ENCODE measurements around the gene DIABLO.
A peak's percentile ranks its signal among the peaks of the same experiment; 100 is the strongest.
"Not testable (repeated sequence)": the region's sequence is repeated elsewhere in the genome, so short reads cannot be mapped to it uniquely, and the experiment has no call there.

DIABLO gene

DNA sequence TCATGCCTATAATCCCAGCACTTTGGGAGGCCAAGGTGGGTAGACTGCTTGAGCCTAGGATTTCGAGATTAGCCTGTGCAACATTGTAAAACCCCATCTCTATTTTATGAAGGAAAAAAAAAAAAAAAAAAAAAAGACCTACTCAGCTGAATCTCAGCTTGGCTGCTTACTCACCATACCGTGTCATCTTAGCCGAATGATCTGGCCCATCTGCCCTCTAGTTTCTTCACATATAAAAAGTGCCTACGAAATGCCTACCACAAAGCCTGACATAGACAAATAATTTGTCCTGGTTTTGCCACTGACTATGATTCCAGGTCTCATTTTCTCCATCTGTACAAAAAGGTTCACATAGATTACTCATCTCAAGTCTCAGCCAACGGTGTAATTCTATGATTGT lies 10.1 kb downstream of the DIABLO start:
- DNase-seq (ENCODE audit: extremely low read depth in 1 of 2, low read depth in 1 of 2) = no peak

DNA sequence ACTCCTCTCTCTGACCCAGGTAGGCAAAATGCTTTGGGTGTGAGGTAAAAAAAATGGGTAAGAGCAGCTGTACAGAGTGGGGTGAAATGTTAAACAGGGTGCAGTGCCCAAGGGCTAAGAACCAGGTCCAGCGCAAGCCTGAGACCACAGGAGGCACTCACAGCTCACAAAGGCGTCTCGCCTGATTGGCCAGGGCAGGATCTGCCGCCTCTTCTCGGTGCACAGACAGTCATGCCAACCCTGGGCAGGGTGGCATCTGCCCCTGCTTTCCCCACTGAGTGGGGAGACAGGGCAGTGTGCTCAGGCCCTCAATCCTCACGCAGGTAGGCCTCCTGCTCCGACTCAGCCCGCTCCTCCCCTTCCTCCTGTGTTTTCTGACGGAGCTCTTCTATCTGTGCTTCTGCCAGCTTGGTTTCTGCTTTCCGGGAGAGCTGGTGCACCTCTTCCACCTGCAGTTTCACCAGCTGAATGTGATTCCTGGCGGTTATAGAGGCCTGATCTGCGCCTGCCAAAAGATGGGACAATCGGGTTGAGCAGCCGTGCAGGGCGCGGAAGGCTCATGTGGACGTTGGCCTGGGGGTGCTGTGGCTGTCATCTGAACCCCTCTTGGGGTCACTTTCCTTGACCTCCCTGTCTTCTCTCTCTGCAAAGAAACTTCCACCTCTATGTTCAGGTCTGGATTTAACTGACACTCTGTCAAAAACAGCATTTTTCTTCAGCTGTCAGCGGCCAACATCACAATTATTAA lies 17.6 kb downstream of the DIABLO start:
- no peak for DNase-seq (ENCODE audit: extremely low read depth in 1 of 2, low read depth in 1 of 2)

DNA sequence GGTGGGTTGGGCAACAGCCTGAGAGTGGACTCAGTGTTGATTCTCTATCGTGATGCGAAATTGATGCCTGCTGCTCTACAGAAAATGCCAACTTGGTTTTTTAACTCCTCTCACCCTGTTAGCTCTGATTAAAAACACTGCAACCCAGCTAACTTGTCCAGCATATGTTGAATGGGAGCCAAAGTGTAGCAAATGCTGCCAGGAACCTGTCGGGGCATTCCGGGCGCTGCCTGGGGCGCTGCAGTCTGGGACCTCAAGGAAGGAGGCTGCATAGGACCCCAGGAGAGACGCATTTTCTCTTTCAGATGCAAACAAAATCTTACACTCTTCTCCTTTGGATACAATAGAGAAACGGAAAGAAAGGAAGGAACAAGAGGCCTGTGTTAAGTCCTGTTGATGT lies 18.5 kb downstream of the DIABLO start:
- DNase-seq (ENCODE audit: extremely low read depth in 1 of 2, low read depth in 1 of 2) = no peak

DNA sequence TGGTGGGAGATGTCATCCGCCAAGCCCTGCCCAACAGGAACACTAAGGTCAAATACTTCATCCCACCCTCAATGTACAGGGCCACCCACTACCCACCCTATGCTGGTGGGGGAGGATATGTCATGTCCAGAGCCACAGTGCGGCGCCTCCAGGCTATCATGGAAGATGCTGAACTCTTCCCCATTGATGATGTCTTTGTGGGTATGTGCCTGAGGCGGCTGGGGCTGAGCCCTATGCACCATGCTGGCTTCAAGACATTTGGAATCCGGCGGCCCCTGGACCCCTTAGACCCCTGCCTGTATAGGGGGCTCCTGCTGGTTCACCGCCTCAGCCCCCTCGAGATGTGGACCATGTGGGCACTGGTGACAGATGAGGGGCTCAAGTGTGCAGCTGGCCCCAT lies 18.9 kb downstream of the DIABLO start:
- no peak for DNase-seq (ENCODE audit: extremely low read depth in 1 of 2, low read depth in 1 of 2)

DNA sequence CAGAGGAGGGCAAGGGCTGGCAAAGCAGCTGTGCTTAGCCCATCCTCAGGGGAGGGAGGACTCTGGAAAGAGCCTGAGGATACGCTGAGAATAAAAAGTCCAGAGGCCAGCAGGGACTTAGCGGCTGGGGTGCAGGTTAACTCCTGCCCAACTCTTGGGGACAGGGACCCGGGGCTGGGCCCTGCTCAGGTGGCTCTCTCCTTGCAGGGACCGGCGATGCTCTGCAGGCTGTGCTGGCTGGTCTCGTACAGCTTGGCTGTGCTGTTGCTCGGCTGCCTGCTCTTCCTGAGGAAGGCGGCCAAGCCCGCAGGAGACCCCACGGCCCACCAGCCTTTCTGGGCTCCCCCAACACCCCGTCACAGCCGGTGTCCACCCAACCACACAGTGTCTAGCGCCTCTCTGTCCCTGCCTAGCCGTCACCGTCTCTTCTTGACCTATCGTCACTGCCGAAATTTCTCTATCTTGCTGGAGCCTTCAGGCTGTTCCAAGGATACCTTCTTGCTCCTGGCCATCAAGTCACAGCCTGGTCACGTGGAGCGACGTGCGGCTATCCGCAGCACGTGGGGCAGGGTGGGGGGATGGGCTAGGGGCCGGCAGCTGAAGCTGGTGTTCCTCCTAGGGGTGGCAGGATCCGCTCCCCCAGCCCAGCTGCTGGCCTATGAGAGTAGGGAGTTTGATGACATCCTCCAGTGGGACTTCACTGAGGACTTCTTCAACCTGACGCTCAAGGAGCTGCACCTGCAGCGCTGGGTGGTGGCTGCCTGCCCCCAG lies 19.6 kb downstream of the DIABLO start:
- DNase-seq (ENCODE audit: extremely low read depth in 1 of 2, low read depth in 1 of 2) = no peak

DNA sequence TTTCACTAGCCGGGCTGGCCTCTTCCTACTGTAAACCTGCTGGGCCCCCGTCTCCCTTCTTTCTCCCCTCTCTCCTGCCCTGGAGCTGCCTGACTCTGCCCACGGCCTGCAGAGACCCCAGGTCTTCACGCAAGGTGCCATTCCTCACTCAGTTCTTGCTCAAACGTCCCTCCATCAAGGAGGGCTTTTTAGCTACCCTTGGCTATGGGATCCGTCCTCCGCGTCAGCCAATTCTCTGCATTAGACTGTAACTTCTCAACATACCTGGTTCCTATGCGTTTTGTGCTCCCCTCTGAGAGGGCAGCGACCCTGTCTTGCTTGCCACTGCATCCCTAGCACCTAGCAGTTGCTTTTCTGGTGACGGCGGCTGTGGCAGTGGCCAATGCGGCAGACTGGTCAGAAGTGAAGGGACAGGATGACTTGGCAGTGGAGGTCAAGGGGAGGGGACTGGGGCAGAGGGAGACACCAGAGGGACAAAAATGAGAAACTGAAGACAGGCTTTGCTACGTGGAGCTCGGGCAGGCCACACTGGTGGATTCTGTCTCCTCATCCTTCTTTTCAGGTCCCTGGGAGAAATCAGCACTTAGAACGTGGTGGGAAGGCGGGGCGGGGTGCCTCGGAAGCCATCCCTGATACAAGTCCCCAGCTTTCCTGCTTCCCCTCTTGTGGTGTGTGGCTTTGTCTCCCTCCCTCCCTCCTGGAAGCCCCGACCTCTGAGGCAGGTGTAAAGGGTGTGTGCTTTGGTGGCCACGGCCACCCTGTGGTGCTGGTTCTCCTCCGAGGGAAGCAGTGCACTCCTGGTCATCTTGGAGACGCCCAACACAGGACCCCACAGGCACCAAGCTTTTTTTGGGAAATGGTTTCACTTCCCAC lies 20.6 kb downstream of the DIABLO start:
- no peak for DNase-seq (ENCODE audit: extremely low read depth in 1 of 2, low read depth in 1 of 2)

DNA sequence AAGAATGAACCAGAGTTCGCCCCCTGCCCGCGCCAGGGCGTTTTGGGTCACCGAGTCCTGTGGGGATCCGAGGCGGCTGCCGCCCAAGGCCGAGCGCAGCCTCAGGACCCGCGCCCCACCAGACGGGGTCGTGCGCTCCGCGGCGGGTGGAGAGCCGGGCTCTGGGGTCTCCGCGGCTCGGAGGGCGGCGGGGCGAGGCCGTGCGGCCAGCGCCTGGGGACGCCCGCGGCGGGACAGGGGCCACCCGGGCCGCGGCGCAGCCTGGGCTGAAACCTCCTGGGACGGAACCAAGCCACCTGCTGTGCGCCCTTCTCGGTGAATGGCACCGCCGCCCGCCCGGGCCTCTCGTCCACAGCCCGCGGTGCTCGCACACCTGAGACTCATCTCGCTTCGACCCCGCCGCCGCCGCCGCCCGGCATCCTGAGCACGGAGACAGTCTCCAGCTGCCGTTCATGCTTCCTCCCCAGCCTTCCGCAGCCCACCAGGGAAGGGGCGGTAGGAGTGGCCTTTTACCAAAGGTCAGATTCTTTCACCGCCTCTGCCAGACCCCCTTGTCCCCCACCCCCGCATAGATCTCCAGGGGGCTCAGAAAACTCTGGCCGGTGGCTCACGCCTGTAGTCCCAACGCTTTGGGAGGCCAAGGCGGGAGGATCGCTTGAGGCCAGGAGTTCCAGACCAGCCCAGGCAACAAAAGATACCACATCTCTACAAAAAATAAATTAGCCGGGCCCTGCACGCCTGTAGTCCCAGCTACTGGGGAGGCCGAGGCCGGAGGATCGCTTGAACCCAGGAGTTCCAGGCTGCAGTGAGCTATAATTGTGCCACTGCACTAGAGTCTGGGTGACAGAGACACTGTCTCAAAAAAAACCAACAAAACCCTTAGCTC lies 21.4 kb downstream of the DIABLO start:
- DNase-seq (ENCODE audit: extremely low read depth in 1 of 2, low read depth in 1 of 2) = no peak

DNA sequence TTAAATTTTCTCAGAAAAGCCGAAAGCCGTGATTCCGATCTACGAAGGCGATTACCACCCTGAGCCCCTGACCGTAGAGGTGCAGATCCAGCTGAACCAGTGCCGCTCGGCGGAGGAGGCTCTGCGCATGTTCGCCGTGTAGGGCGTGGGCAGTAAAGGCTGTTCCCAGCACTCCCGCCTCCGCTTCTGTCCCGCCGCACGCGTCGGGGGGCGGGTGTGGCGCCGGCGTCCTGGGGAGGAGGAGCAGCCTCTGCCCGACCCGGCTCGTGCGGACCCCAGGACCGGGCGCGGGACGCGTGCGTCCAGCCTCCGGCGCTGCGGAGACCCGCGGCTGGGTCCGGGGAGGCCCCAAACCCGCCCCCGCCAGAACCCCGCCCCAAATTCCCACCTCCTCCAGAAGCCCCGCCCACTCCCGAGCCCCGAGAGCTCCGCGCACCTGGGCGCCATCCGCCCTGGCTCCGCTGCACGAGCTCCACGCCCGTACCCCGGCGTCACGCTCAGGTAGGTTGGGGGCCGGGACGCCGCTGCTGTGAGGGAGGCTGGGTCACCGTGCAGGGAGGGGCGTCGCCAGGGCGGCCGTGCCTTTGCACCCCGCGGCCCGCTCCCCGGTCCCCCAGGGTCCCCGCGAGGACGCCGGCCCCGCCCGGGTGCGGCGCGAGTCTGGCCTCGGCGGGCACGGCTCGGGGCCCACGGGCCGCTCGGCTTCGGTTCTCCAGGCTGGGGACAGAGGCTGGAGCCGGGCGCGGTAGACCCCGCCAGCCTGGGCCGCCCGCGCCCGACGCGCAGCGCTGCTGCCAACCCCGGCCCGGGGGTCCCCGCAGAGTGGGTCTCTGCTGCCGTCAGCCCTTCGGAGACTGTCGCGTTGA lies 22.3 kb downstream of the DIABLO start, which contains the start of gene B3GNT4:
Gene B3GNT4, plus strand, starts transcription at position 409 of the 866 bp plus-strand sequence. CDS start 910 bp downstream, outside the sequence.
- DNase-seq (ENCODE audit: extremely low read depth in 1 of 2, low read depth in 1 of 2) = peak; percentile 39 to 59

DNA sequence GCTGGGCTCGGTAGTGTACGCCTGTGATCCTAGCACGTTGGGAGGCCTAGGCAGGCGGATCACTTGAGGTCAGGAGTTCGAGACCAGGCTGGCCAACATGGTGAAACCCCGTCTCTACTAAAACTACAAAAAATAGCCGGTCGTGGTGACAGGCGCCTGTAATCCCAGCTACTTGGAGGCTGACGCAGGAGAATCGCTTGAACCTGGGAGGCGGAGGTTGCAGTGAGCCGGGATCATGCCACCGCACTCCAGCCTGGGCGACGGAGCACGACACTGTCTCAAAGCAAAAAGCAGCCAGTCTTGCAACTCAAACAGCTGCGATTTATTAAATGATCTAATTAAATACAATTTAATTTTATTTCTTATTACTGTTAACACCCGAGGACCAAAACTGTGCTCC lies 23.0 kb downstream of the DIABLO start:
- not testable (repeated sequence) for DNase-seq (ENCODE audit: extremely low read depth in 1 of 2, low read depth in 1 of 2)

DNA sequence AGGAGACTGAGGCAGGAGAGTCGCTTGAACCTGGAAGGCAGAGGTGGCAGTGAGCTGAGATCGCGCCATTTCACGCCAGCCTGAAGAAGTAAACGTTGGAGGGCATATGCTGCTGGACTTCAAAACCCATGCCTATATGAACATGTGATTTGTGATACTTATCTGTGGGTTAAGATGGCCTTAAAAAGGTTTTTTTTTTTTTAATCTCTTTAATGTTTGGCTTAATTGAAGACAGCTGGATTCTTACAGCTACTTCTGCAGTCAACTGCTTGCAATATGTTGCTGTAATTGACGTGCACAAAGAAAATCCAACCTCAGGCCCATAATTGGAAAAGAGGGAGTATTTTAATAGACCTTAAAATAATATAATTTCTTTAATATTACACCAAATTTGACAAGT lies 23.8 kb downstream of the DIABLO start:
- DNase-seq (ENCODE audit: extremely low read depth in 1 of 2, low read depth in 1 of 2) = no peak

DNA sequence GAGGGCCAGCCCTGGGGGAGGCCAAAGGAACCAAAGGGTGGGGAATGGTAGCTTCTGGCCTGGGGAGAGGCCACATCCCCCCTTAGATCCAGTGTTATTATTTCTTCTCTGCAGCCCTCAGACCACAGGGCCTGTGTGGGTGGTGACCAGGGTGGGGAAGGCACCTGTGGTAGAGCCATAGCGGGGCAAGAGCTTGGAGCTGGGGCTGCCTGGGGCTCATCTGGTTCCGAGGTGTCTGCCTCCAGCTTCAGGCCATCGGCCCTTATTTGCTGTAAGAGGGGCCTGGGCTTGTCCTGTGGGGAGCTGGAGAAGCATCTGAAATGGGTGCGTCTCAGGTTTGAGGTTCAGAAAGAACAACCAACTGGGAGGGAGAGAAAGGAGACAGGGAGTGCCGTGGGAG lies 24.5 kb downstream of the DIABLO start:
- DNase-seq (ENCODE audit: extremely low read depth in 1 of 2, low read depth in 1 of 2) = no peak

DNA sequence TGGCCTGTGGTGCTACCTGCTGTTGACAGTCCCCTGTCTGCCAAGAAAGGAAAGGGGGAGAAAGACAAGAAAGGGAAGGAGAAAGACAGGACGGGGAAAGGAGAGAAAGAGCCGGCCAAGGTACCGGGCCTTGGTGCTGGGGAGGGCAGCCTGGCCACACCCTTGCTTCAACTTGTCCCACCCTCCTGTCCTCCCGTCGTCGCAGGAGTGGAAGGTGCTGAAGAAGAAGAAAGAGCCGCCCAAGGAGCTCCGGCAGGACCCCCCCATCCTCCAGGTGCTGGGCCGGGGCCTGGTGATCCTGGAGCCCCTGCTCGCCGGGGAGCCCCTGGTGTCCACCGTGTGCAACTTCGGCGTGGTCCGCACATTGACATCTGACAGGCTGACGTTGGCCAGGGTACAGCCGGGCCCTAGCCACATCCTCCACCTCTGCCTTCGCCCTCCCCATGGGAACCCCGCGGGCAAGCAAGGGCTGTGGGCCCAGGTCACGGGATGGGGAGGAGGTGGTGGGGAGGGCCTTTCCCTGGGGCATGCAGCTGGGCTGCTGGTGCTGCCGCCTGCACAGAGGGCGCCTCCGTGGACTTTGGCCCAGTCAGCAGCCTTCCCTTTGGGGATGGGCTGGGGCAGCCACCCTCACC lies 25.2 kb downstream of the DIABLO start:
- DNase-seq (ENCODE audit: extremely low read depth in 1 of 2, low read depth in 1 of 2) = no peak

DNA sequence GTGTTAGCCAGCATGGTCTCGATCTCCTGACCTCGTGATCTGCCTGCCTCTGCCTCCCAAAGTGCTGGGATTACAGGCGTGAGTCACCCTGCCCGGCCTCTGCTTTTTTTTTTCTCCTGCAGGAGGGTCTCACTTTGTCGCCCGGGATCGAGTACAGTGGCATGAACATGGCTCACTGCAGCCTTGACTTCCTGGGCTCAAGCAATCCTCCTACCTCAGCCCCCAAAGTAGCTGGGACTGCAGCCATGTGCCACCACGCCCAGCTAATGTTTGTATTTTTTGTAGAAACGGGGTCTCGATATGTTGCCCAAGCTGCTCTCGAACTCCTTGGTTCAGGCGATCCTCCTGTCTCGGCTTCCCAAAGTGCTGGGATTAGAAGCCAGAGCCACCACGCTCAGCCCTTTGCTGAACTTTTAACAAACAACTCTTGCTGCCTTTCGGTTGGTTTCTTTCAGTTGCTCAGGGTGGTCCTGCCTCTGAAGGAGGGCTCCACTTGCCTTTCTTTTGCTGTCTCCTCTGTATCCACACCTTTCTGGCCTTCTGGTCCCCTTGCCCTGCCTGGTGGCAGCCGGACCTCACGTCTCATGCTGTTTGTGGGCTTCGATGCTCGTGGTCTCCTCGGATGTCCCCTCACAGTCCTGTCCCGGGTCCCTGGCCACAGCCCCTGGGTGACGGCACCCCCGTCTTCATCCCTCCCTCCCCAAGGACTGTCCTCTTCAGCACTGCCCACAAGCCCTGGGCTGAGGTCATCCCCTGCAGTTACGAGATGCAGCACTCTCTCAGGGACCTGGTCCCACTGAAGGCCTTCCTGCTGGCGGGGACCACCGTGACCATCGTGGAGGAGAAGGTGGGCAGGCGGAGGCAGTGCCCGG lies 26.1 kb downstream of the DIABLO start:
- DNase-seq (ENCODE audit: extremely low read depth in 1 of 2, low read depth in 1 of 2) = no peak

DNA sequence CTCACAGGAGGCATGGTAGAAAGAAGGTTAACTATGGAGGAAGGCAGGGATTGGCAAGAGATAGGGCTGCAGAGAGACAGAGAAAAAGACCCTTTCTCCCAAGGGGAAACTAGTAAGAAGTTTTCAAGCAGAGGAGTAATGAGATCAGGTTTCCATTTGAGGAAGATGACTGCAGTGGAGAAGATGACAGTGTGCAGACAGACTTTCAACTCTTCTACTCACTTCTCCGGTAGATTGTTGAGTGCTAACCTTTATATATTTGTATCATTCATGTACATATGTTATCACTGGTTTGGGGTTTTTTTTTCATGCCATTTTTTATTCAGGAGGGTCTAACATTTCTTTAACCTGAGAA lies 28.3 kb downstream of the DIABLO start:
- DNase-seq (ENCODE audit: extremely low read depth in 1 of 2, low read depth in 1 of 2) = no peak

DNA sequence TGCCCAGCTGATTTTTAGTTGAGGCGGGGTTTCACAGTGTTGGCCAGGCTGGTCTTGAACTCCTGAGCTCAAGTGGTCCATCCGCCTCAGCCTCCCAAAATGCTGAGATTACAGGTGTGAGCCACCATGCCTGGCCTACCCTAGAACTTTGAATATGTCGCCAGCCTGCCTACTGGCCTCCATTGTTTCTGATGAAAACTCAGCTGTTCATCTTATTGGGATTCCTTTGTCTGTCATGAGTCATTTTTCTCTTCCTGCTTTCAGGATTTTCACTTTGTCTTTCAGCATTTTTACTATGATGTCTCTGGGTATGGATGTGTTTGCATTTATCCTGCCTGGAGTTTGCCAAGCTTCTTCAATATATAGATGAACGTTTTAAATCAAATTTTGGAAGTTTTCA lies 30.4 kb downstream of the DIABLO start:
- no peak for DNase-seq (ENCODE audit: extremely low read depth in 1 of 2, low read depth in 1 of 2)

DNA sequence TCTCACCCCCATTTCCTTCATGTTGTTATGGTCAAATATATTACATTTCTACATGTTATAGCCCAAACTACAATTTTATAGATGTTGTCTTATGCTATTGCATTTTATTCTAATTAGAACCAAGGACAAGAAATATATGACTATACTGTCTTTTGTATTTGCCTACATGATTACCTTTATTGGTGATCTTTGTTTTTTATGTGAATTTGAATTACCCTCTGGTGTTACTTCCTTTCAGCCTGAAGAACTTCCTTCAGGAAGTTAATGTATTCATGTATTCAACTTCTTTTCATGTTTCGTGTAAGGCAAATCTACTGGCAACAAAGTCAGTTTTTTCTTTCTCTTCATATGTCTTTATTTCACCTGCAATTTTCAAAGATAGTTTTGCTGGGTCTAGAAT lies 31.0 kb downstream of the DIABLO start:
- no peak for DNase-seq (ENCODE audit: extremely low read depth in 1 of 2, low read depth in 1 of 2)

DNA sequence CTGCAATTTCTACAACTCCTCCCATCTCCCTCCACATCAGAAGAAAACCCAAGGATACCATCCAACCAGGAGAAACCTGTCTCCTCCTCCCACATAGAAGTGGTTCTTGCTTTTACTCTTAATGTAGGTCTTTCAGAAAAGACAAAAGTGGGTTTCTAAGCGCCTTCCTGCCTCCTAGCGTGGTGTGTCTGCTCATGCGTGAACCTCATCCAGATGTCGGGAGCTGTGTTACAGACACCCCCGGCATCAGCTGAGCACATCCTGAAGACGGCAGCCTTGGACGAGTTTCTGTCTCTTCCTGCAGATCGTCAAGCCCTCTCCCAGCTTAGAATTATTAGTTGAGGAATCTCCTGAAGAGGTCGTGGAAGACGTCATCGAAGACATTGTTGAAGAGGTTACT lies 33.4 kb downstream of the DIABLO start:
- DNase-seq (ENCODE audit: extremely low read depth in 1 of 2, low read depth in 1 of 2) = no peak
